ENCODE data around the gene NEURL3.

NEURL3 gene

GRCh38 chr2:96523659-96524481 is 18.7 kb upstream of the NEURL3 start:
- ChIA-PET POLR2A (no interaction called here), CTCF (interaction anchor here (1.1 to 20.2 kb wide), 2 partner anchors 10 to 24 kb away, joined by 3 to 429 read pairs; partner anchors contain the start of gene ARID5A)
- H3K9me3 ChIP-seq (ENCODE audit: control extremely low read depth in 1 of 5, control insufficient read depth in 4 of 5, insufficient read depth in 2 of 5, low read depth in 1 of 5, low read length in 4 of 5), result no peaks in the 10 kb centered on the region
- no peak overlapping the region for H3K4me3 ChIP-seq (ENCODE audit: control insufficient read depth in 1 of 7, extremely low read depth in 1 of 7, insufficient read depth in 4 of 7, low read depth in 2 of 7, low read length in 6 of 7)
- no peak for DNase-seq
- H3K27ac ChIP-seq (ENCODE audit: insufficient read depth in 1 of 2, low read depth in 1 of 2, low read length in 2 of 2, poor library complexity in 1 of 2, severe bottlenecking in 2 of 2), result no peak overlapping the region
- H3K36me3 ChIP-seq (ENCODE audit: control insufficient read depth in 4 of 4, insufficient read depth in 4 of 4, low read length in 3 of 4), result no peaks in the 10 kb centered on the region
- whole genome bisulfite sequencing (ENCODE audit: insufficient coverage), result 93% methylated on average over 8 of the region's 11 CpGs
- no peaks in the 10 kb centered on the region for H3K27me3 ChIP-seq (replicated peaks in 2 of 5; ENCODE audit: control insufficient read depth in 4 of 5, insufficient read depth in 5 of 5, low read length in 4 of 5)
- peaks cover 2 to 46% (median 33%) of the 10 kb centered on the region in 4 experiments for H3K4me1 ChIP-seq (ENCODE audit: control extremely low read depth in 1 of 4, control insufficient read depth in 4 of 4, insufficient read depth in 4 of 4, low read length in 3 of 4)

GRCh38 chr2:96522304-96523203 is 17.4 kb upstream of the NEURL3 start:
- 59% methylated on average over 4 of the region's 9 CpGs for WGBS (ENCODE audit: insufficient coverage)
- no peaks in the 10 kb centered on the region for H3K36me3 ChIP-seq (ENCODE audit: control insufficient read depth in 4 of 4, insufficient read depth in 4 of 4, low read length in 3 of 4)
- no peaks in the 10 kb centered on the region for H3K27me3 ChIP-seq (replicated peaks in 2 of 5; ENCODE audit: control insufficient read depth in 4 of 5, insufficient read depth in 5 of 5, low read length in 4 of 5)
- ChIA-PET POLR2A (no interaction called here), CTCF (interaction anchor here (0.7 to 2.7 kb wide), 6 partner anchors 10 to 405 kb away, joined by 3 to 15 read pairs (median 4); no protein-coding TSS in a partner anchor)
- H3K4me3 ChIP-seq (ENCODE audit: control insufficient read depth in 1 of 7, extremely low read depth in 1 of 7, insufficient read depth in 4 of 7, low read depth in 2 of 7, low read length in 6 of 7), result no peak overlapping the region
- no peak overlapping the region for H3K27ac ChIP-seq (ENCODE audit: insufficient read depth in 1 of 2, low read depth in 1 of 2, low read length in 2 of 2, poor library complexity in 1 of 2, severe bottlenecking in 2 of 2)
- peaks cover 0 to 33% (median 20%) of the 10 kb centered on the region in 4 experiments for H3K4me1 ChIP-seq (ENCODE audit: control extremely low read depth in 1 of 4, control insufficient read depth in 4 of 4, insufficient read depth in 4 of 4, low read length in 3 of 4)
- DNase-seq, result peak in 2 of 3 donors; percentile 56 to 63
- peaks cover 0 to 3% (median 0%) of the 10 kb centered on the region in 5 experiments for H3K9me3 ChIP-seq (ENCODE audit: control extremely low read depth in 1 of 5, control insufficient read depth in 4 of 5, insufficient read depth in 2 of 5, low read depth in 1 of 5, low read length in 4 of 5)

GRCh38 chr2:96521219-96521618 is 16.1 kb upstream of the NEURL3 start:
- CTCF ChIA-PET, result interaction anchor here (1.0 to 2.7 kb wide), 7 partner anchors 8 to 240 kb away, joined by 3 to 15 read pairs (median 4); no protein-coding TSS in a partner anchor
- 83% methylated on average over 1 of the region's 2 CpGs for WGBS (ENCODE audit: insufficient coverage)
- Histone ChIP-seq H3K36me3 (ENCODE audit: control insufficient read depth in 4 of 4, insufficient read depth in 4 of 4, low read length in 3 of 4) (no peaks in the 10 kb centered on the region), H3K27me3 (replicated peaks in 2 of 5; ENCODE audit: control insufficient read depth in 4 of 5, insufficient read depth in 5 of 5, low read length in 4 of 5) (no peaks in the 10 kb centered on the region), H3K9me3 (ENCODE audit: control extremely low read depth in 1 of 5, control insufficient read depth in 4 of 5, insufficient read depth in 2 of 5, low read depth in 1 of 5, low read length in 4 of 5) (peaks cover 0 to 10% (median 4%) of the 10 kb centered on the region in 5 experiments), H3K4me1 (ENCODE audit: control extremely low read depth in 1 of 4, control insufficient read depth in 4 of 4, insufficient read depth in 4 of 4, low read length in 3 of 4) (peaks cover 0 to 22% (median 9%) of the 10 kb centered on the region in 4 experiments), H3K4me3 (ENCODE audit: control insufficient read depth in 1 of 7, extremely low read depth in 1 of 7, insufficient read depth in 4 of 7, low read depth in 2 of 7, low read length in 6 of 7) (no peak overlapping the region), H3K27ac (ENCODE audit: insufficient read depth in 1 of 2, low read depth in 1 of 2, low read length in 2 of 2, poor library complexity in 1 of 2, severe bottlenecking in 2 of 2) (no peak overlapping the region)
- POLR2A ChIA-PET, result no interaction called here
- DNase-seq, result no peak

GRCh38 chr2:96520697-96521096 is 15.5 kb upstream of the NEURL3 start:
- H3K27me3 ChIP-seq (replicated peaks in 2 of 5; ENCODE audit: control insufficient read depth in 4 of 5, insufficient read depth in 5 of 5, low read length in 4 of 5), result no peaks in the 10 kb centered on the region
- no peak overlapping the region for H3K4me3 ChIP-seq (ENCODE audit: control insufficient read depth in 1 of 7, extremely low read depth in 1 of 7, insufficient read depth in 4 of 7, low read depth in 2 of 7, low read length in 6 of 7)
- no peaks in the 10 kb centered on the region for H3K36me3 ChIP-seq (ENCODE audit: control insufficient read depth in 4 of 4, insufficient read depth in 4 of 4, low read length in 3 of 4)
- CTCF ChIA-PET, result interaction anchor here (1.1 to 2.7 kb wide), 3 partner anchors 10 to 241 kb away, joined by 3 to 15 read pairs (median 7); no protein-coding TSS in a partner anchor
- H3K27ac ChIP-seq (ENCODE audit: insufficient read depth in 1 of 2, low read depth in 1 of 2, low read length in 2 of 2, poor library complexity in 1 of 2, severe bottlenecking in 2 of 2), result no peak overlapping the region
- H3K9me3 ChIP-seq (ENCODE audit: control extremely low read depth in 1 of 5, control insufficient read depth in 4 of 5, insufficient read depth in 2 of 5, low read depth in 1 of 5, low read length in 4 of 5), result peaks cover 0 to 10% (median 4%) of the 10 kb centered on the region in 5 experiments
- 54% methylated on average over 2 of the region's 3 CpGs for WGBS (ENCODE audit: insufficient coverage)
- DNase-seq, result peak in 1 of 3 donors; percentile 36
- POLR2A ChIA-PET, result no interaction called here
- peaks cover 0 to 17% (median 7%) of the 10 kb centered on the region in 4 experiments for H3K4me1 ChIP-seq (ENCODE audit: control extremely low read depth in 1 of 4, control insufficient read depth in 4 of 4, insufficient read depth in 4 of 4, low read length in 3 of 4)

GRCh38 chr2:96520231-96520630 is 15.1 kb upstream of the NEURL3 start:
- Histone ChIP-seq H3K36me3 (ENCODE audit: control insufficient read depth in 4 of 4, insufficient read depth in 4 of 4, low read length in 3 of 4) (no peaks in the 10 kb centered on the region), H3K4me3 (ENCODE audit: control insufficient read depth in 1 of 7, extremely low read depth in 1 of 7, insufficient read depth in 4 of 7, low read depth in 2 of 7, low read length in 6 of 7) (no peak overlapping the region), H3K27me3 (replicated peaks in 2 of 5; ENCODE audit: control insufficient read depth in 4 of 5, insufficient read depth in 5 of 5, low read length in 4 of 5) (no peaks in the 10 kb centered on the region), H3K27ac (ENCODE audit: insufficient read depth in 1 of 2, low read depth in 1 of 2, low read length in 2 of 2, poor library complexity in 1 of 2, severe bottlenecking in 2 of 2) (no peak overlapping the region), H3K4me1 (ENCODE audit: control extremely low read depth in 1 of 4, control insufficient read depth in 4 of 4, insufficient read depth in 4 of 4, low read length in 3 of 4) (peaks cover 0 to 17% (median 6%) of the 10 kb centered on the region in 4 experiments), H3K9me3 (ENCODE audit: control extremely low read depth in 1 of 5, control insufficient read depth in 4 of 5, insufficient read depth in 2 of 5, low read depth in 1 of 5, low read length in 4 of 5) (peaks cover 0 to 10% (median 4%) of the 10 kb centered on the region in 5 experiments)
- CTCF ChIA-PET, result interaction anchor here (1.7 to 2.2 kb wide), 2 partner anchors 10 to 241 kb away, joined by 7 read pairs; no protein-coding TSS in a partner anchor
- WGBS (ENCODE audit: insufficient coverage), result no CpG with 5 or more reads among the region's 4 CpGs
- DNase-seq, result no peak
- POLR2A ChIA-PET, result no interaction called here

- no peaks in the 10 kb centered on the region for H3K36me3 ChIP-seq (ENCODE audit: control insufficient read depth in 4 of 4, insufficient read depth in 4 of 4, low read length in 3 of 4)
- no peak overlapping the region for H3K4me3 ChIP-seq (ENCODE audit: control insufficient read depth in 1 of 7, extremely low read depth in 1 of 7, insufficient read depth in 4 of 7, low read depth in 2 of 7, low read length in 6 of 7)
- DNase-seq, result no peak
- H3K27me3 ChIP-seq (replicated peaks in 2 of 5; ENCODE audit: control insufficient read depth in 4 of 5, insufficient read depth in 5 of 5, low read length in 4 of 5), result no peaks in the 10 kb centered on the region
- peaks cover 0 to 11% (median 3%) of the 10 kb centered on the region in 4 experiments for H3K4me1 ChIP-seq (ENCODE audit: control extremely low read depth in 1 of 4, control insufficient read depth in 4 of 4, insufficient read depth in 4 of 4, low read length in 3 of 4)
- whole genome bisulfite sequencing (ENCODE audit: insufficient coverage), result no CpG with 5 or more reads among the region's 1 CpG
- H3K9me3 ChIP-seq (ENCODE audit: control extremely low read depth in 1 of 5, control insufficient read depth in 4 of 5, insufficient read depth in 2 of 5, low read depth in 1 of 5, low read length in 4 of 5), result peaks cover 0 to 10% (median 4%) of the 10 kb centered on the region in 5 experiments
- ChIA-PET POLR2A (no interaction called here), CTCF (interaction anchor here (1.3 to 2.6 kb wide), 3 partner anchors 8 to 12 kb away, joined by 3 to 13 read pairs (median 3); no protein-coding TSS in a partner anchor)
- no peak overlapping the region for H3K27ac ChIP-seq (ENCODE audit: insufficient read depth in 1 of 2, low read depth in 1 of 2, low read length in 2 of 2, poor library complexity in 1 of 2, severe bottlenecking in 2 of 2)
Measured at GRCh38 chr2:96517079-96517478, 11.9 kb upstream of the NEURL3 start.
